Naive thymus-derived CD8-positive, alpha-beta T cell (primary cell): ENCODE data around the gene DTX3L. TPM values are rescaled to one million over a fixed set of nuclear protein-coding genes. Genes with fewer than 3 reads are reported as not detected.

Experiments
- ATAC-seq, 2 donors: fragments of 150-1000 bp; cut with Tn5 transposase in 1 of 2; sonication (Bioruptor Pico), chemical (Tn5 transposase) in 1 of 2; 1 replicate in 1 of 2; 2 replicates in 1 of 2; pipeline ENCODE4 v1.10.0; 2021; ENCODE audit warnings: mild to moderate bottlenecking in 2 of 2, moderate library complexity in 2 of 2
- POLR2A ChIA-PET: fragments of 350-600 bp; sonication (Branson Sonifier 250); formaldehyde crosslinking; loops from one replicate; lab custom pipeline; 2021; ENCODE audit warnings: antibody characterized with exemption; lab: Charles Lee
- DNase-seq, 10 donors: peaks; one replicate each; pipeline versions ENCODE4 v3.0.0 to v3.0.0-alpha.2; 2020 to 2022
- H3K27ac Mint-ChIP-seq, 10 donors: one replicate each; pipeline ENCODE4 v1.8.0; 2020 to 2022; ENCODE audit warnings: mild to moderate bottlenecking in 10 of 10, mixed read lengths in 10 of 10, moderate library complexity in 4 of 10, inconsistent platforms in 1 of 10
- H3K27me3 Mint-ChIP-seq, 5 donors: one replicate each; pipeline ENCODE4 v1.8.0; 2021 to 2022; ENCODE audit warnings: mixed read lengths in 5 of 5
- H3K36me3 Mint-ChIP-seq, 3 donors: one replicate each; pipeline ENCODE4 v1.8.0; 2020 to 2022; ENCODE audit warnings: mixed read lengths in 3 of 3, mild to moderate bottlenecking in 2 of 3, inconsistent platforms in 1 of 3
- H3K4me1 Mint-ChIP-seq, 4 donors: one replicate each; pipeline ENCODE4 v1.8.0; 2021 to 2022; ENCODE audit warnings: mixed read lengths in 4 of 4
- H3K4me3 Mint-ChIP-seq, 10 donors: one replicate each; pipeline ENCODE4 v1.8.0; 2020 to 2022; ENCODE audit warnings: mild to moderate bottlenecking in 10 of 10, mixed read lengths in 10 of 10, moderate library complexity in 6 of 10, inconsistent platforms in 1 of 10
- H3K9me3 Mint-ChIP-seq, 9 donors: one replicate each; pipeline ENCODE4 v1.8.0; 2020 to 2022; ENCODE audit warnings: mixed read lengths in 9 of 9, mild to moderate bottlenecking in 3 of 9, inconsistent platforms in 1 of 9, moderate library complexity in 1 of 9
- polyA plus RNA-seq, 3 donors: library from polyadenylated mRNA; unstranded; fragments of 300-500 nt; fragmentation: Illumina TruSeq; gene quantifications; one replicate each; pipeline ENCODE4 v1.2.3, GENCODE V29; 2021
- total RNA-seq, 8 experiments: library from RNA in 2 of 8; stranded (reverse) in 2 of 8; gene quantifications; one replicate each; pipeline ENCODE4 v1.2.3 and lab custom pipeline; 2021 to 2026

The DTX3L gene
- total and polyA plus RNA-seq, 5 experiments from 2014 or later = 20.2 to 40.6 (median 27.6) TPM

DNA sequence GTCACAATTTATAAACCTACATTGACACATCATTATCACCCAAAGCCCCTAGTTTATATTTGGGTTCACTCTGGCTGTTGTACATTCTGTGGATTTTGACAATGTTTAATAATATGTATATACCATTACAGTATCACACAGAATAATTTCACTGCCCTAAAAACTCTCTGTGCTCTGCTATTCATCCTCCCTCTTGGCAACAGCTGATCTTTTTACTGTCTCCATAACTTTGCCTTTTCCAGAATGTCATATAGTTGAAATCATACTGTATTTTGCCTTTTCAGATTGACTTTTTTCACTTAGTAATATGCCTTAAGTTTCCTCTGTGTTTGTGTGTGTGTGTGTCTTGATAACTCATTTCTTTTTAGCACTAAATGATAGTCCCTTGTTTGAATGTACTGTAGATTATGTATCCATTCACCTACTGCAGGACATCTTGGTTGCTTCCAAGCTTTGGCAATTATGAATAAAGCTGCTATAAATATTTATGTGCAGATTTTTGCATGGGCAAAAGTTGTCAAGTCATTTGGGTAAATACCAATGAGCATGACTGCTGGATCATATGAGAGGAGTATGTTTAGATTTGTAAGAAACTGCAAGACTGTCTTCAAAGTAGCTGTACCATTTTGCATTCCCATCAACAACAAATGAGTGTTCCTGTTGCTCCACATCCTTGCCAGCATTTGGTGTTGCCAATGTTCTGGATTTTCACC is 22.8 kb downstream of the DTX3L start:
- no peak for DNase-seq
- Mint-ChIP-seq H3K4me3 (peak overlapping the region in 1 of 10 donors; percentile 44), H3K27me3 (no peaks in the 10 kb centered on the region), H3K4me1 (peaks cover 9 to 59% (median 20%) of the 10 kb centered on the region in 4 donors), H3K27ac (peak overlapping the region in 2 of 10 donors; percentile 3 to 67), H3K9me3 (peaks cover 6 to 25% (median 15%) of the 10 kb centered on the region in 9 donors), H3K36me3 (peaks cover 28 to 44% (median 41%) of the 10 kb centered on the region in 3 donors)
- no peak for ATAC-seq
- POLR2A ChIA-PET = interaction anchor here (1.3 kb wide), 1 partner anchor 8 kb away, joined by 3 read pairs; no protein-coding TSS in a partner anchor

- H3K4me3 Mint-ChIP-seq = no peak overlapping the region
- POLR2A ChIA-PET = interaction anchor here (1.3 kb wide), 1 partner anchor 9 kb away, joined by 3 read pairs; no protein-coding TSS in a partner anchor
- H3K4me1 Mint-ChIP-seq = peaks cover 9 to 59% (median 20%) of the 10 kb centered on the region in 4 donors
- no peaks in the 10 kb centered on the region for H3K27me3 Mint-ChIP-seq
- DNase-seq (no peak), ATAC-seq (no peak)
- H3K27ac Mint-ChIP-seq = no peak overlapping the region
- H3K36me3 Mint-ChIP-seq = peaks cover 23 to 42% (median 41%) of the 10 kb centered on the region in 3 donors
- peaks cover 2 to 18% (median 11%) of the 10 kb centered on the region in 9 donors for H3K9me3 Mint-ChIP-seq
These were observed 23.4 kb downstream of the DTX3L start for GRCh38 chr3:122587572-122587971.

DNA sequence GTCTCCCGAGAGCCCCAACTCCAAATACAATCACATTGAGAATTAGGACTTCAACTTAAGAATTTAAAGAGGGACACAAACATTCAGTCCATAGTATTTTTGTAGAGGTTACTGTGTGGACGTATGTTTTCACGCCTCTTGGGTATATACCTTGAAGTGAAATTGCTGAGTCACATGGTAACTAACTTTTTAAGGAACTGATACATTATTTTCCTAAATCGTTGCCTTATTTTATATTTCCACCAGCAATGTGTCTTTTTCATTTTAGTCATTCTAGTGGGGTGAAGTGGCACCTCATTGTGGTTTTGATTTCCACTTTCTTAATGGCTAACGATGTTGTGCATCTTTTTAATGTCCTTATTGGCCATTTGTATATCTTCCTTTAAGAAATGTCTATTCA is 25.2 kb downstream of the DTX3L start:
- POLR2A ChIA-PET = no interaction called here
- H3K27ac Mint-ChIP-seq = no peak overlapping the region
- H3K9me3 Mint-ChIP-seq = peaks cover 0 to 3% (median 0%) of the 10 kb centered on the region in 9 donors
- no peak overlapping the region for H3K4me3 Mint-ChIP-seq
- ATAC-seq (no peak), DNase-seq (no peak)
- peaks cover 10 to 28% (median 26%) of the 10 kb centered on the region in 3 donors for H3K36me3 Mint-ChIP-seq
- H3K4me1 Mint-ChIP-seq = peaks cover 6 to 52% (median 20%) of the 10 kb centered on the region in 4 donors
- H3K27me3 Mint-ChIP-seq = no peaks in the 10 kb centered on the region

- H3K4me3 Mint-ChIP-seq = no peak overlapping the region
- no peaks in the 10 kb centered on the region for H3K27me3 Mint-ChIP-seq
- POLR2A ChIA-PET = no interaction called here
- peaks cover 1 to 23% (median 15%) of the 10 kb centered on the region in 3 donors for H3K36me3 Mint-ChIP-seq
- peaks cover 9 to 48% (median 18%) of the 10 kb centered on the region in 4 donors for H3K4me1 Mint-ChIP-seq
- H3K27ac Mint-ChIP-seq = peak overlapping the region in 1 of 10 donors; percentile 51
- ATAC-seq (no peak), DNase-seq (no peak)
- no peaks in the 10 kb centered on the region for H3K9me3 Mint-ChIP-seq
These were observed 26.5 kb downstream of the DTX3L start for GRCh38 chr3:122590610-122591009.

GRCh38 chr3:122594025-122594424 is 29.9 kb downstream of the DTX3L start:
- no peak for ATAC-seq
- POLR2A ChIA-PET = no interaction called here
- peaks cover 0 to 24% (median 20%) of the 10 kb centered on the region in 3 donors for H3K36me3 Mint-ChIP-seq

GRCh38 chr3:122598151-122598550 is 34.0 kb downstream of the DTX3L start:
- H3K27ac Mint-ChIP-seq = peak overlapping the region in 3 of 10 donors; percentile 24 to 70 (median 65)
- ATAC-seq (no peak), DNase-seq (no peak)
- H3K4me1 Mint-ChIP-seq = peaks cover 5 to 23% (median 11%) of the 10 kb centered on the region in 4 donors
- H3K4me3 Mint-ChIP-seq = no peak overlapping the region
- H3K27me3 Mint-ChIP-seq = no peaks in the 10 kb centered on the region
- POLR2A ChIA-PET = no interaction called here
- H3K36me3 Mint-ChIP-seq = peaks cover 0 to 19% (median 17%) of the 10 kb centered on the region in 3 donors
- peaks cover 0 to 5% (median 0%) of the 10 kb centered on the region in 9 donors for H3K9me3 Mint-ChIP-seq

More at GRCh38 chr3:122594025-122594424, 29.9 kb downstream of the DTX3L start:
- no peaks in the 10 kb centered on the region for H3K27me3 Mint-ChIP-seq
- no peak overlapping the region for H3K4me3 Mint-ChIP-seq
- peaks cover 8 to 30% (median 9%) of the 10 kb centered on the region in 4 donors for H3K4me1 Mint-ChIP-seq
- peaks cover 0 to 5% (median 0%) of the 10 kb centered on the region in 9 donors for H3K9me3 Mint-ChIP-seq
- no peak for DNase-seq
- H3K27ac Mint-ChIP-seq = no peak overlapping the region

- no peak for ATAC-seq
- peaks cover 0 to 19% (median 17%) of the 10 kb centered on the region in 3 donors for H3K36me3 Mint-ChIP-seq
- peak overlapping the region in 3 of 10 donors; percentile 24 to 70 (median 65) for H3K27ac Mint-ChIP-seq
- H3K4me1 Mint-ChIP-seq = peaks cover 5 to 25% (median 11%) of the 10 kb centered on the region in 4 donors
- H3K27me3 Mint-ChIP-seq = no peaks in the 10 kb centered on the region
- peaks cover 0 to 5% (median 0%) of the 10 kb centered on the region in 9 donors for H3K9me3 Mint-ChIP-seq
- POLR2A ChIA-PET = no interaction called here
- DNase-seq = no peak
- H3K4me3 Mint-ChIP-seq = no peak overlapping the region
These were observed 34.4 kb downstream of the DTX3L start for GRCh38 chr3:122598556-122598955.

DNA sequence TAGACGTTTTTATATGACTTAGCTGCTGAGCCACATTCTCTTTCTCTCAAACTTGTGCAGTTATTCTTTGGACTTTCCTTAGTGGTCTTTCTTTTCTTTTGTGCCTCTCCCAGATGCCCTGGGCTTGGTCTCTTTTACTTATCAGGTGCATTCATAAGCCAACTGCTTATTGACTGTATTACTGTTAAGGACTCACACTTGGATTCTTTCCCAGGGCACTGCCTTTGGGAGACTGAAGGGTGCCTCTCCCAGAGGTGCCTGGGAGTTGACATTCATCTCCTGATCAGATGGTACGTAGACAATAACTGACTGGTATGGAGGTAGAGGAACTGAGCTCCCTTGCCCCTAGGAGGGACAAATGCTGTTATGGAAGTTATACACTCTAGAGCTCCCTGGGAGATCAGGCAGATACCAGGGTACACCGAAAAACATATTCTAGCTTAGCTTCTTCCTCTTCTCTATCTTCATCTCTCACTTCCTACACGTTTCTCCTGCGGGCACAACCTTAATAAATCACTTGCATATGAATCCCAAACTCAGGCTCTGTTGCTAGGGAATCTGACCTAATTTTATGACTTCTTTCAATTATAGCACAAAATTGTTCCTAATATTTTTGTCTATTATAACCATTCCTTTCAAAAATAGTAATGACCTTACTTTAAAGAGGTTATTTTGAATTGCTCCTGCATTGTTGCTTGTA is 38.0 kb downstream of the DTX3L start:
- POLR2A ChIA-PET = interaction anchor here (0.6 kb wide), 1 partner anchor 14 kb away, joined by 3 read pairs; no protein-coding TSS in a partner anchor
- peaks cover 0 to 25% (median 6%) of the 10 kb centered on the region in 3 donors for H3K36me3 Mint-ChIP-seq
- H3K9me3 Mint-ChIP-seq = no peaks in the 10 kb centered on the region
- no peaks in the 10 kb centered on the region for H3K27me3 Mint-ChIP-seq
- ATAC-seq = no peak
- DNase-seq = no peak
- H3K4me3 Mint-ChIP-seq = no peak overlapping the region
- H3K4me1 Mint-ChIP-seq = peaks cover 4 to 28% (median 10%) of the 10 kb centered on the region in 4 donors
- H3K27ac Mint-ChIP-seq = peak overlapping the region in 1 of 10 donors; percentile 0

- Mint-ChIP-seq H3K9me3 (no peaks in the 10 kb centered on the region), H3K27me3 (no peaks in the 10 kb centered on the region), H3K36me3 (peaks cover 0 to 31% (median 6%) of the 10 kb centered on the region in 3 donors), H3K27ac (no peak overlapping the region), H3K4me3 (no peak overlapping the region), H3K4me1 (peaks cover 4 to 30% (median 10%) of the 10 kb centered on the region in 4 donors)
- POLR2A ChIA-PET = no interaction called here
- DNase-seq (no peak), ATAC-seq (no peak)
These were observed 38.9 kb downstream of the DTX3L start for GRCh38 chr3:122603056-122603455.

GRCh38 chr3:122606330-122606729 is 42.2 kb downstream of the DTX3L start:
- POLR2A ChIA-PET = no interaction called here
- no peaks in the 10 kb centered on the region for H3K27me3 Mint-ChIP-seq
- peaks cover 0 to 35% (median 7%) of the 10 kb centered on the region in 4 donors for H3K4me1 Mint-ChIP-seq
- H3K4me3 Mint-ChIP-seq = no peak overlapping the region
- ATAC-seq = no peak
- H3K36me3 Mint-ChIP-seq = peaks cover 6 to 59% (median 17%) of the 10 kb centered on the region in 3 donors
- peak overlapping the region in 3 of 10 donors; percentile 37 to 61 (median 52) for H3K27ac Mint-ChIP-seq
- no peak for DNase-seq
- no peaks in the 10 kb centered on the region for H3K9me3 Mint-ChIP-seq

DNA sequence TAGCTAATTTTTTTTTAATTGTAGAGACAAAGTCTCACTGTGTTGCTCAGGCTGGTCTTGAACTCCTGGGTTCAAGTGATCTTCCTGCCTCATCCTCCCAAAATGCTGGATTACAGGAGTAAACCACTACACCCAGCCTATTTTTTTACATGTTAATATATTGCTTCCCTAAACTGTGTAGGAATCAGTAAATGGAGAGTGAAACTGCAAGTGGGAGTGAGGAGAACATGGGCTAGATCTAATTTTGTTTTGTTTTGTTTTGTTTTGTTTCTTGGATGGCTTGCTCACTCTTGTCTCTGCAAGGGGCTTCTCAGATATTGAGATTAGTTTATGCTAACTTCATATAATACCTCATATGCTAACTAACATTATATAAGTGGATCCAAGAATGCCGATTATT is 44.8 kb downstream of the DTX3L start:
- H3K27ac Mint-ChIP-seq = peak overlapping the region in 3 of 10 donors; percentile 4 to 96 (median 11)
- no peak for ATAC-seq

DNA sequence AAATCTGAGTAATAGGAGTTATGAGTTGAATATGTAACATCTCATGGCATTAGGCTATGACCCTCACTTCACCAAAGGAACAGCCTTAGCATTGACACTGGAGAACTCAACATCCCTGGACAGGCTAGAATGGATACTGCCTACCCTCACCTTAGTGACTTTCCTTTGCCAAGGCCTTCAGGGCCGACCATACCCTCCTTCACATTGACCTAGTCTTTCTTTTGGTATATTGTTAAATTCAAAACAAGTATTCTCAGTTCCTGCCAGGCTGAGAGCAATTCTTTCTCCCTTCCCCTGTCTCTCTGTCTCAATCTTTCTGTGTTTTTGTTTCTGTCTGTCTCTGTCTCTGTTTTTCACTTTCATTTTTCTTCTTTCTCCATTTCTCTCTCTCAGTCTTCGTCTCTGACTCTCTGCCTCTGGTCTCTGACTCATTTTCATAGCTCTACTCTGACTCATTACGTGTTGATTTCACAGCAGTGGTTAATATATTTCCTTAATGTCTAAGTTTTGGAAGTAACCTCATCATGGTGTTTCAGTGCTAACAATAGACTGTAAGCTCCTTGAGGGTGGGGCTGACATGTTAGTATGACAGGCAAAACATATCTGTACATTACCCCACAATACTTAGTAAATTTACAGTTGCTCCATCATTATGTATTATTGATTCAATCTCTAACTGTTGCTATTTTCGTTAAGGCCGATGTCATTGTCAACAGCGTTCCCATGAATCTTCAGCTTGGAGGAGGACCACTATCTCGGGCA is 45.8 kb downstream of the DTX3L start:
- H3K27me3 Mint-ChIP-seq = no peaks in the 10 kb centered on the region
- peaks cover 6 to 74% (median 25%) of the 10 kb centered on the region in 3 donors for H3K36me3 Mint-ChIP-seq
- H3K4me1 Mint-ChIP-seq = peaks cover 0 to 24% (median 4%) of the 10 kb centered on the region in 4 donors
- H3K27ac Mint-ChIP-seq = peak overlapping the region in 6 of 10 donors; percentile 1 to 96 (median 80)
- DNase-seq (no peak), ATAC-seq (no peak)
- POLR2A ChIA-PET = no interaction called here
- no peaks in the 10 kb centered on the region for H3K9me3 Mint-ChIP-seq
- peak overlapping the region in 3 of 10 donors; percentile 0 to 72 (median 39) for H3K4me3 Mint-ChIP-seq

More for the DNA sequence above, 44.8 kb downstream of the DTX3L start:
- Mint-ChIP-seq H3K4me1 (peaks cover 0 to 27% (median 5%) of the 10 kb centered on the region in 4 donors), H3K4me3 (no peak overlapping the region), H3K27me3 (no peaks in the 10 kb centered on the region), H3K9me3 (no peaks in the 10 kb centered on the region), H3K36me3 (peaks cover 6 to 73% (median 25%) of the 10 kb centered on the region in 3 donors)
- POLR2A ChIA-PET = no interaction called here
- DNase-seq = no peak
